ENCODE data around the gene NUP153.
"Not testable (repeated sequence)": the region's sequence is repeated elsewhere in the genome, so short reads cannot be mapped to it uniquely, and the experiment has no call there.

GRCh38 chr6:17735311-17735710 lies 28.6 kb upstream of the NUP153 start:
- not testable (repeated sequence) for TF ChIP-seq POLR2A, CTCF, EP300 (IDR thresholded peaks at IDR 0.05)
